GM18907 (cell line): ENCODE results near the gene LIF.

Experiments used
- ATAC-seq: cut with Tn5 transposase; IDR thresholded peaks from one replicate; pipeline ENCODE4 v1.9.1; 2021; ENCODE audit warnings: mild to moderate bottlenecking, moderate library complexity; ENCODE audit not compliant: unreplicated experiment

Gene LIF

GRCh38 chr22:30195245-30196140 is 51.1 kb downstream of the LIF start:
- ATAC-seq: peak; percentile 12

GRCh38 chr22:30193031-30193775 is 53.4 kb downstream of the LIF start:
- no peak for ATAC-seq

GRCh38 chr22:30192427-30192826 is 54.1 kb downstream of the LIF start:
- ATAC-seq: no peak

GRCh38 chr22:30191040-30191701 is 55.4 kb downstream of the LIF start:
- no peak for ATAC-seq

GRCh38 chr22:30190574-30190973 is 56.0 kb downstream of the LIF start:
- ATAC-seq: no peak
